ENCODE results near the gene USH2A. TPM values are rescaled to one million over a fixed set of nuclear protein-coding genes. Genes with fewer than 3 reads are reported as not detected.

The USH2A gene
- total RNA-seq, 1 donor from 2014 or later, result 0.05 TPM

DNA sequence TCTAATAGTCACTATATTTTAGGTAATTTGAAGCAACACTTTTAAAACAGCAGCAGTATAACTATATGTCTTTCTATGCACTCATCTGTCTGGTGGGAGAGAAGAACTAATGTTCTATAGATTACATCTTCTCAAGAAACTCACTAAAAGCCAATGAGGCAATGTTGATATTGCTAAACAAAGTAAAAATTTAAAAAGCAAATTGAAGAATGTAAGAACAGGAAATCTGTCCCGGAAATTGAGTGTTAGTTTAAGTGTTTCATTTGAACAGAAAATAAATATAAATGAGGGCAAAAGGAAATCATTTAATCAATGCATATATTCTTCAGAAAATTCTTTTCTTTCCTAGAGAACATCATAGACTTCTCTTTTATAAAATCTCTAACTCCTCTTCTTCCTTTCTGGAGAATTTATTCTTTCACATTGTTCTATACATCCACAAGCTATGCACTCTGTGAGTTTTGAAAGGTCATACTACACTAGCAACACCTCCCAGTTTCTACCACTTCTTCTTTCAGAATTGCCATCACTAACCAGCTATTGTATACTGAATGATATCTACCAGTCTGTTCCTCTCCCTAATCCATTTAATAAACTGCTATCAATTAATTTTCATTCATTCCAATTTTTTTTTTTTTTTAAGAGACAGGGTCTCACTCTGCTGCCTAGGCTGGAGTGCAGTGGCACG is 153.0 kb downstream of the USH2A start:
- DNase-seq (ENCODE audit: low read depth), result no peak

DNA sequence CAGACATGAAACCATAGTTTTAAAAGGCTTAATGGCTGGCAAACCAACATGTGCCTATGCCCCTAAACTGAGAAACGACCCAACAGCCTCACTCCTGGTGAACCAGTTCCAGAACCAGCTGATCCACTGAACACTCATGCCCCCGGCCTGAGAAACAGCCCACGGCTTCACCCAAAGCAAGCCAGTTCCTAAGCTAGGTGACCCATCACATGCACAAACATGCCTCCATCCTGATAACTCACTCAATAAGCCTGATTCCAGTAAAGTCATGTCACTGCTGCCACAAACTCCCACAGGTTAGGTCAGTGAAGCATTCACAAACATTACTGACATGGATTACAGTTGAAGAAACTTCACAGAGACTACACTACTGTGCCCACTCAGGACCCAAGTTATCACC is 161.6 kb downstream of the USH2A start:
- DNase-seq (ENCODE audit: low read depth), result no peak

DNA sequence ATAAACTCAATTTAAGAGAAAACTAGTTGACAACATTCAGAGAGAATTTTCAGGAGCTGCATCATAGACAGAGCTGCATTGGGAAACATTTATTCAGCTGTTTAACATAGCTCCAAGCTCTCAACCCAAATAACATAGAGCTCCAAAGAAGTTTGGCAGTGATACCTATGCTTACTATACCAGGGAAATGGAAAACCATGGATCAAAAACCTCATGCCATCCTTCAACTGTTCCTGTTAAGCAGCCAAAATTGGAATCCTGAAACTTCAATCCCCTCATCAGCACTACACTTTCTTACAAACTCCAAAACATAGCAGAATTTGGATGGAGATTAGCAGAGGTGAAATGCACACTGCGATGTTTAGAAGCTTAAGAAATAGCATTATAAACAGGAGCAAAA is 164.4 kb downstream of the USH2A start:
- DNase-seq (ENCODE audit: low read depth), result no peak

DNA sequence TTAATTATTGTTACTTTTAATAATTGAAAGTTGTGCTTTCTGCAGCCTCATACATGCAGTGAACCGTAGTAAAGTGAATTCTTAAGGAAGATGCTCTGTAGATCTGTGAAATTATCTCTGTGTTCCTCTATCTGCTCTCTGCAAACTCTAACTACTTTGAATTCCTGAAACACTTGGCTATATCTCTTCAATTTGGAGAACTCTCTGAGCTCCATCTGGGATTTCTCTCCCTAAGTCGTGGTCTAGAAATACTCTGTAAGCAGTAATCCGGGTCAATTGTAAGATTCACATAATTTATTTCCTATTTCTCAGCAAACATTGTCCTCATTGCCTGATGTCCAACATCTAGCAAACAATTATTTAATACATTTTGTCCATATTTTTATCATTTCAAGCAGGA is 164.9 kb downstream of the USH2A start:
- DNase-seq (ENCODE audit: low read depth), result no peak

DNA sequence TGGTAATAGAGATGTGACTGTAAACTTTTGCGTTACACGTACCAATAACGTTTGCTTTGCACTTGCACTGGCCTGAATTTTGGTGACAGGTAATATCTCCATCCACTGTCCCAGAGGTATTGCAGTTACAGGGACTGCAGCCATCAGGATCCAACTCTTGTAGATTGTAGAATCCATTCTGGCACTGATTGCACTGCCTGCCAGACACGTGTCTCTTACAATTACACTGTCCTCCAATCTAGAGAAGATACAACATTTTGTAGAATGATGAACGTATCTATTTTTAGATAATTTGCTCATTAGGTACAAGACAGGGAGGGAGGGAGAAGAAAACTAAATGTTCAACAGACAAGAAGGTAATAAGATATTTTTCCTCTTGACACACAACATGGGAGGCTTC is 172.4 kb downstream of the USH2A start:
- no peak for DNase-seq (ENCODE audit: low read depth)

DNA sequence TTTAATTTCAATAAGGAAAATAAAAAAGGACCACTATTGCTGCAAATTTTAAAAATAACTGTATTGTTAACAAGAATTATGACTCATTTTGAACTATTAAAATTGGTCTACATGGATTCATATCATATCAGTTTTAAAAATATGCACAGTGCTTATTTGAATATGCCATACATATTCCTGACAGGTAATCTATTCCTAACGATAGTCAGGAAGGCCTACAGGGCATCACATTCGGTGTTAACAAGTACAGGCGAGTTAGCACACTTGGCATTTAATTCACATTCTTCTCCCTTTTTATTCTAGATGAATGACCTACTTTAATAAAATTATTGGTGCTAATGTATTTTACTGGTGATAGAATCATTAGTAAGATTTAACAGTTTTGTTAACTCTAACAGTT is 174.6 kb downstream of the USH2A start:
- no peak for DNase-seq (ENCODE audit: low read depth)

DNA sequence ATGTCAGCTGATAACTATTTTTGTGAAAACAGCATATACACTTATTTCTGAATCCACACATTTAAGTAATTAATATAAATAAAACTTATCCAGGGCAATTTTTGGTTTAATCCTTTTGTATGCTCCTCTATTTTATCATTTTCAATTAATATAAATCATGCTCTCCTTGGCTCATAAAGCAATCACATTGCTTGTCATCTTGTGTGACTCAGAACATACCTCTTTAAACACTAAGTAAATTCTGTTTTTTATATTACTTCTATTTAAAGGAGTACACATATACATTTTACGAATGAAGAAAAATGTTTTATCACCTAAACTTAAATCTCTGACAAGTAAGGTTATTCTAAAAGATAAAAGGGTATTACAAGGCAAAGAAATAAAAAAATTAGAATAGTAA is 175.3 kb downstream of the USH2A start:
- no peak for DNase-seq (ENCODE audit: low read depth)

DNA sequence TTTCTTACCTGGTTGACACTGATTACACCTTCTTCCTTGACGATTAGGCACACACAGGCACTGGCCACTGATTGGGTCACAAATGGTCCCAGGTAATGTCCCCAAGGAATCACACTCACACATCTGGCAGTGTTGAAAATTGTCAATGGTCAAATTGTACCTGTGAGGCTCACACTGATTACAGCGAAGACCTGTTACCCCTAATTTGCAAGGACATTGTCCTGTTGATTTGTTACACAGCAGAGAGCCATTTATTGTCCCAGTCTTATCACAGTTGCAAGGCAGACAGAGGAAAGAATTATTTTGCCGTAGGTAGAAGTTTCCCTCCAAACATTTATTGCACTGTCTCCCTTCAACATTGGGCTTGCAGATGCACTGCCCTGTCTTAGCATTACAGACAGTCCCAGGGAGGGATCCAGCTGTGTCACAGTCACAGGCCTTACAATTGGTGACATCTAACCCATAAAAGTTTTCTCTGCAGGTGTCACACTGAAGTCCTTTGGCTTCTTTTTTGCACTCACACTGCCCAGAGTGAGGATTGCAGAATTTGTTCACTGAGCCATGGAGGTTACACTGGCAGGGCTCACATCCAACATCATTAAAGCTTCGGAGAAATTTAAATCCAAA is 176.6 kb downstream of the USH2A start:
- DNase-seq (ENCODE audit: low read depth), result no peak

DNA sequence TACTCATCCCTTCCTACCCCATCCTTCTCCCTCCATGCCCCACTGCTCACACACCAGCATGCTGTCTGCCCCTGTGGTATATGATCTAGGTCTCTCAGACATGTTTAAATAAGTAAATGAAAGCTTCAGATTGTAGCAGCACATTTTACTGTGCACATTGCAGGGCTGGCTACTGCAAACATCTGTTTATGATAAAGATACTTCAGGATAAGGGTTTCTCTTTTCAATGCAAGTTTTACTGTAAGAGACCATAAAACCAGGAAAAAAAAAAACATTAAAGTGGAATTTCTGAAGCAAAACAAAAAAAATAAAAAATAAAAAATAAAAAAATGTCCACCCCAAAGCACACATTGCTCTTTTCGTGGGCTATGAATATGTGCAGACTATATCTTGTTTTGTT is 184.4 kb downstream of the USH2A start:
- DNase-seq (ENCODE audit: low read depth), result no peak

DNA sequence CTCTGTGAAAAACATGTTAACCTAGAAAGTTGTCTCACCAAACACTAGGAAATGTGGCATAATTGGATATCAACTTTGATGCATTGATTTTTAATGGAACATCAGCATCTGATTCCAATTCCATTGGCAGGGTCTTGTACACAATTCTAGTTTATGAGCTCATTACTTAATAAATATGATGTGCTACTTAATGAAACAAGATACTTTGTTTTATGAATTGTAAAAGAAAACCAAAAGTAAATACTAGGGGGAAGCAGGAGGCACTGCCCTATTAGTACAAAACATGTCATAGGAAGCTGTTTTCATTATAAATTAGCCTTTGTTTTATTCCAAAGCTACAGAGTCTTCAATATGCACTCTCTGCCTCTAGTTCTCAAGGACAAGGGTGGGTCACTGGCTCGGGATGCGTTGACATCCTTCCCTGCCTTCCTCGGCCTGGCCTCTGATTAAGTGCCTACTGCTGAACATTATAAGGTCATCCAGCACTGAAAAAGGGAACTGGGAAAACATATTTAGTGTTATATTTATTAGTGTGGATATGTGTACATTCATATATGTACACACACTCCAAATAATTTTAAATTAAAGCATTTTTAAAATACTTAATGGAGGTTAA is 185.2 kb downstream of the USH2A start:
- DNase-seq (ENCODE audit: low read depth), result no peak

DNA sequence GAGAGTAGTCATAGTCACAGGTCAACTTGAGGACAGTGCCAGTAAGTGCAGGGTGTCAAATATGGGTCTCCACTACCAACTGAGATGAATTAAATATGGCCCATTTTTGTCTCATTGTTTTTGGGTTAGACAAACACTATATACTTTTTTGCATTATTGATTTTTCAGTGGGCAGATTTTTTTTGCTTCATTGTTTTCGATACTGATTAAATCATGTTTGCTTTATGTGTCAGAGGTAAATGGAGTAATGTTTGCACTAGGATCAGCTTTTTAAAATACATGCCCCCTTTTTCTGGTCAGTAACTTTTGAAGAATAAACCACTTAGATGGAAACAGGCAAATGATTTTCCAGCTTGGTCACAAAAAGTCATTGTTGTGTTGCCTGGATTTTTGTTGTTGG is 199.0 kb downstream of the USH2A start:
- DNase-seq (ENCODE audit: low read depth), result no peak

DNA sequence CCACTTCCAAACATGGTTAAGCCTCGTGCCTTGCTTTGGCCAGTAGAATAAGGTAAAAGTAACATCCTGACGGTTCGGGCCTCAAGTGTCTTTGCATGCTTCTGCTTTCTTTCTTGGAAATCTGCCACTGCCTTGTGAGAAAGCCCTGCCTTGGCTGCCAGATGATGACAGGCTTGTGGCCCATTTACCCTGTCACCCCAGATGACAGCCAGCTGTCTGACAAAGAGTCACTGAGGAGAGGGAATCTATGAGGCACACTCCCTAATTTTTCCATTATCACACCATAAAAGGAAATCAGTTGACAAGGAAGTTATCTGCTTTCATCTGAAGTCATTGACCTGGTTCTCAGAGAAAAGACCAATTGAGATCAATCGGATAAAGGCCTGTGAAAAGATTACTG is 199.8 kb downstream of the USH2A start:
- DNase-seq (ENCODE audit: low read depth), result no peak

DNA sequence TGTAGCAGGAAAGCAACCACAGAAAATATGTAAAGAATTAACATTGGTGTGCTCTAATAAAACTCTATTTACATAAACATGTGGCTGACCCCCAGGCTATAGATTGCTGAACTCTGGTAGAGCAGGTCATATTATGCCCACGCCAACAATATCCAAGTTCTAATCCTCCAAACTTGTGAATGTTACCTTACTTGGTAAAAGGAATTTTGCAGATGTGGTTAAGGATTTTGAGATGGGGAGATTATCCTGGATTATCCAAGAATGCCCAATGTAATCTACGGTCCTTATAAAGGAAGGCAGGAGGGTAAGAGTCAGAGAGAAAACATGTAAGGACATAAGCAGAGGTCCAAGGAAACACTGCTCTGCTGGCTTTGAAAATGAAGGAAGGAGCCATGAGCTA is 201.0 kb downstream of the USH2A start:
- DNase-seq (ENCODE audit: low read depth), result no peak

DNA sequence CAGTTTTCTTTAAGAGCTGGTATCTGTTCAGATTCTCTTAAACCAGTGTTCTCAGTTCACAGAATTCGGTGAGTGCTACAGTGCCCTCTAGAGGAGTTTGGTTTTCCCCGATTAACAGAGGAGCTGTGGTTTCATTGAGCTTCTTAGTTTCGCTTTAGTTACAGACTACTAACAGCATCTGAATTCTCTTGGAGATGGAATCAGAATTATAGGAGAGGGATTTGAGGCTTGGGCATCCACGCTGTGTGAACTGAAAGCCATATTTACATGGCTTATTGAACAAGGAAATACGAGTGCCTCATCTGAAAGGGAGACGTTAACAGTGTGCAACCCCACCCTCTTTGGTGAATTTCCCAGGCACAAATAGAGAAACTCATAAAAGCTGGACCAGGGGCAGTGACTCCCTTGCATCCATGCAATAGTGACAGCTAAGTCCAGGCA is 202.0 kb downstream of the USH2A start:
- peak; percentile 80 for DNase-seq (ENCODE audit: low read depth)

DNA sequence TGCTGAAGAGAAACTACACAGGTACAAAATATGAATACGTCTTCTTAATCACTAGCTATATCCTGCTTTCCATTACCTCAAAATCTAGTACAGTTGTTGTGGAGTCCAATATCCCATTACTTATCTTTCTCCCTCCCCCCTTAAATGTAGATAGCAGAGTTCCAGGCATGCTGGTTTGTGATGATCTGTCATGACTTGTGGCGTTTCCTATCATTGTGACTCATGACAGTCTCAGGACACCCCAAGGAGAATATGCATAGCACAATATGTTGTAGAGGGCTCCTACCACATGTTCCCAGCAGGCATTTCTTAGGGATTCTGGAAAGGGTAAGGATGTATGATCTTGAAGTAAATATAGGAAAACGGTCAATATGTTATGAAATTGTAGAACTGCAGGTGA is 206.9 kb downstream of the USH2A start:
- DNase-seq (ENCODE audit: low read depth), result no peak

DNA sequence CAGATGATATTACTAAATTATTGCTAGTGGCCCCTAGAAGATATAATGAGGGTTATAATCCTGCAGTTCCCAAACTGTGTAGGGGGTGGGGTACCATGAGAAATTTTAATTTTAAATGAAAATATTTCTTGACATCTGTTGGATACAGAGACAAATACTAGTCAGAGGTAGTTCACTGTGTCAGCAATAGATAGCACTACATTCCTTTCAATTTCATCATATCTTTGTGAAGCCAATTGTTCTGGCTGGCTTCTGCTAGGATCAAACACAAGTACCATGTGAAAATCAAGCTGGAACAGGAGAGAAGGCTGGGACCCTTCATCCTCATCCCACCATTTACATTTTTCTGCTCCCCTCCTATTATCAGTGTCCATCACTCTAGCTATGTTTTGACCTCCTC is 208.1 kb downstream of the USH2A start:
- no peak for DNase-seq (ENCODE audit: low read depth)

DNA sequence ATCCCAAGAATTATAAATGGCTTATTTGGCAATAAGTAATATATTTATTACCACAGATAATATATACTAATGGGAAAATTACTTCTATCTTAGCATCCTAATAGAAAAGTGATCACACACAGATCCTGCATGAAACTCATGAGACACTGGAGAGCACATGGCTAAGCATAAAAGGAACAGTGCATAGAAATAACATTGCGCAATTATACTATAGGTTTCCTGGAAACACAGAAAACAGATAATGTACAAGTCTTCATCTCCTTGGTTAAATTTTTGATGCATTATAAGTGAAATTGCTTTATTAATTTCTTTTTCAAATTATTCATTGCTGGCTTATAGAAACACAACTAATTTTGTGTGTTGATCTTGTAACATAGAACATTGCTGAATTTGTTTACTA is 210.4 kb downstream of the USH2A start:
- DNase-seq (ENCODE audit: low read depth), result no peak

DNA sequence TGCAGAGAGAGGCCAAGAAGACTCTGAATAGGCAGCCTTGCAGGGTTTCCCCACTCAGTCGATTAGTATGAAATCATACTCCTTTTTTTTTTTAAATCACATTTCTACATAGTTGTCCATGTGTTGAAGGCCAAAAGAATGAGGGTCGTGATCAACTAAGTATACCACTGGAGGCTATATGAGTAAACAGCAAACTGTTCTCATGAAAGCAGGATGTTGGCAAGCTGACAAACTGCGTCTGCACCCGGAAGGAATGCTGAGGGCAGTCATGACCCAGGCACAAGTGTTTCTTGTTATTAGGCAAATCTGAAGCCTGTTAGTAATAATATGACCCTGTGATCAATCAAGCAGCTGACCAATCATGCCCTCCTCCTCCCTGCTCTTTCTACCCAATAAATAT is 213.2 kb downstream of the USH2A start:
- DNase-seq (ENCODE audit: low read depth), result peak; percentile 55

DNA sequence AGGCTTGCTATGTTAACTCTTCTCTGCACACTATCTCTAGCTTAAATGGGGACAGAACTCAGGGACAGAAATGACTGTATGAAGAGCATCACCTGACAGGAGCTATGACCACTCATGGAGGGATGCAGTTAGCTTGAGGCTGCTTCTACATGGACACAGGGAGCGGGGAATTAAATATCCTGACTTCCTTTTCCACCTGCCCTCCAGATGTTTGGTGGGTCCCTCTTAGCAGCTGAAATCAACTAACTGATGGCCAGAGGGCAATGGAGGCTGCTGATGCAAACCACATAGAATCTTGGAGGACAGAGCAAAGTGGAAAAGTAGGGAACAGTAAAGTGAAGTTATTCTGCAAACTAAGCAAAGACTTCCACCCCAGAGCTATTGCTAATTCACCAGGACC is 214.1 kb downstream of the USH2A start:
- no peak for DNase-seq (ENCODE audit: low read depth)

DNA sequence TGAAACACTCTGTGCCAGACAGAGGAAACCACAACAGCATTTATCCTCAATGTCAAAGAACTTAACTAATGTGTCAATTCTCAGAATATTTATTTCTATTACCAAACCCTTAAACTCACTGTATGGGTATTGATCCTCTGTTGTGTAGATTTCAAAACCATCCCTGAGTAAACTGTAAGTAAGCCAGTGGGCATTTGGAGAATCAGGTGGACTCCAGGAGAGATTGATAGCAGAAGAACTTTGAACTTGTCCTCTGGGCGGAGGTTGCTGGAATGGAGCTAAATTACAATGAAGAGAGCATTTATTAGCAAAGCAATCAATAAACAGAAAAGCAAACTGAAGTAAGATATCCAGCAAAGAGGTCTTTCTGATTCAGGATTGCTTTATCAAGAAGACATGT is 216.1 kb downstream of the USH2A start:
- DNase-seq (ENCODE audit: low read depth), result no peak

DNA sequence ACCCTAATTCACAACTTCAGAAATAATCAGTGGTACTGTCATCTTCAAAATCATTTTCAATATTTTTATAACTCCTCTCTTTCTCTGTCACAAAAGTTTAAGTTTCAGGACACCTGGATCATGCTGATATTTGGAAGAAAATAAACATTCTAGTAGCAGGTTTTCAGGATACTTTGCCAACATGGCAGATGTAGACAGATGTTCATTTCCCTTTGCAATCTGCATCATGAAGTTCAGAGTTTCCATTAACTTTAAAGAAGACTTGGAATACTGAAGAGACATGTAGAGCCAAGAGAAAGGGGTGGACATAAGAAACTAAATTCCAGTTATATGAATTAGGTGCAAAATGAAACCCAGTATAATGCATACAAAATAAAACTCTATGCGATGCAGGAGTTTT is 218.1 kb downstream of the USH2A start:
- no peak for DNase-seq (ENCODE audit: low read depth)

DNA sequence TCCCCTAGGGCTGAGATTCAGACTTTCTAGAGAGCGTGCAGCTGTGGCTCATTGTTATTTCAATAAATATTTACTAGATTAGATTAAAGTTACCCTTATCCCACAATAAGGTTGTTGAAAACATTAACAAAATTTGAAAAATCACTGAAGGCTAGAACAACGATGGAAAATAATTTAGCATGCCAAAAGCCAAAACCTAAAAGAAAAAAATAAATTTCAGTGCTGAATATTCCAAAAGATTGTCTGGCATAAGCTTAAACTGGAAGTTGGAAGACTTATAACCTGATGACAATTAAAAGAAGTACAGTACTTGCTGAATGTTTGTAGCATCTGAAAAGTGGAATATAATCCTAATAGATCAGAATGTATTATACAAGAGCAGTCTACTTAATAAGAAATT is 221.3 kb downstream of the USH2A start:
- DNase-seq (ENCODE audit: low read depth), result no peak

DNA sequence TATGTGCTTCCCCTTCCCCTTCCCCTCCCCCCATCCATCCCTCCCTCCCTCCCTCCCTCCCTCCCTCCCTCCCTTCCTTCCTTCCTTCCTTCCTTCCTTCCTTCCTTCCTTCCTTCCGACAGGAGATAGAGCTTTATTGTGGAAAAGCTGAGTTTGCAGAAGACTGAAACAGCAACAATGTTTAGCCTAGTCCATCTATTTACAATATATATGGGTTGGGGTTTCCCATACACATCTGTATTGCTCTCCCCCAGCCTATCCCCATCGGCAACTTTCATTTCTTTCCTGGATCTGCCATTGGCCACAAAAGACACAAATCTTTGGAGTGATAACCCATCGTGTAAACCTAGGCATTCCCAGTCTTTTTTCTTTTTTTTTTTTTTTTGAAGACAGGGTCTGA is 222.3 kb downstream of the USH2A start:
- no peak for DNase-seq (ENCODE audit: low read depth)

DNA sequence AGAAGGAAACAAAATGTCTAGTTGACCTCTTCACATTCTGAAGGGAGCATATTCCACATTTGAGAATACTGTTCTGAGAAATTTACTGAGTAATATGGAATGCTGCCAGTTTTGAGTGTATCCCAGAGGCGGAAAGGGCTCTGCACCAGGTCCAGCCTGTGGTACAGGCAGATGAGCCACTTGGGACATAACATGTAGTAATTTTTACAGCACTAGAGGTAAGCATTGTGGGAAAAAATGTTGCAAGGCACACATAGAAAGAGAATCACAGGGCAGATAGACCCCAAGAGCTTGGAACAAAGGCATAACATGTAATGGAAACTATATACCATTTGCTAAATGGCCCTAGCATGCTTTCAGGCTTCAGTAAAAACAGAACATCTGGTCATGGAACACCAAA is 228.5 kb downstream of the USH2A start:
- DNase-seq (ENCODE audit: low read depth), result no peak
